ENCODE measurements around the gene FBXL17. TPM values are rescaled to one million over a fixed set of nuclear protein-coding genes. Genes with fewer than 3 reads are reported as not detected.

The FBXL17 gene
- polyA plus RNA-seq, 1 of the 3 experiments (the other 2 are of a cell fraction) = 4.4 TPM

- H3F3A ChIP-seq (replicated peaks; ENCODE audit: insufficient read depth) = no peaks in the 10 kb centered on the region
- TF ChIP-seq TEAD4 (IDR thresholded peaks at IDR 0.05; ENCODE audit: borderline replicate concordance, insufficient read depth) (no peak), ELF1 (IDR thresholded peaks at IDR 0.05) (no peak), RAD21 (IDR thresholded peaks at IDR 0.05; ENCODE audit: low read length) (no peak), FOXM1 (IDR thresholded peaks at IDR 0.05; ENCODE audit: low read depth) (no peak), CHD2 (IDR thresholded peaks at IDR 0.05; ENCODE audit: low read length, partially characterized antibody) (no peak), POLR2AphosphoS5 (IDR thresholded peaks at IDR 0.05; ENCODE audit: low read depth, low read length) (no peak), RCOR1 (IDR thresholded peaks at IDR 0.05; ENCODE audit: low read length) (no peak), EZH2phosphoT487 (IDR thresholded peaks at IDR 0.05; ENCODE audit: borderline replicate concordance, low read depth) (no peak), FOSL2 (IDR thresholded peaks at IDR 0.05; ENCODE audit: borderline replicate concordance, low read depth) (no peak), PBX3 (IDR thresholded peaks at IDR 0.05) (no peak), REST (IDR thresholded peaks at IDR 0.05; ENCODE audit: low read depth, low read length) (no peak)
- ChIA-PET CTCF (no interaction called here), POLR2A (no interaction called here)
- H3K4me2 ChIP-seq = no peak overlapping the region
- H3K27me3 ChIP-seq (ENCODE audit: insufficient read depth) = no peaks in the 10 kb centered on the region
- 72% methylated on average over 10 of the region's 10 CpGs for WGBS (ENCODE audit: low lambda C conversion rate)
- H3K9me2 ChIP-seq = no peaks in the 10 kb centered on the region
- H3K9ac ChIP-seq = no peak overlapping the region
- no peak overlapping the region for H2AFZ ChIP-seq (ENCODE audit: low read depth)
- peaks cover 0 to 5% of the 10 kb centered on the region in 2 experiments; a peak in 1 of 4 replicates for H3K4me1 ChIP-seq (ENCODE audit: control insufficient read depth in 1 of 2, insufficient read depth in 2 of 2, low read depth in 1 of 2, low read length in 1 of 2)
- no peak overlapping the region for H3K4me3 ChIP-seq (ENCODE audit: low read depth in 2 of 2, low read length in 1 of 2)
- DNase-seq = no peak
- no peaks in the 10 kb centered on the region for H3K79me2 ChIP-seq (ENCODE audit: insufficient read depth)
- no peaks in the 10 kb centered on the region for H3K36me3 ChIP-seq (replicated peaks in 1 of 2; ENCODE audit: control insufficient read depth in 1 of 2, insufficient read depth in 2 of 2, low read length in 1 of 2)
- H4K20me1 ChIP-seq (ENCODE audit: insufficient read depth) = no peaks in the 10 kb centered on the region
- H3K9me3 ChIP-seq = no peaks in the 10 kb centered on the region
- H3K27ac ChIP-seq (ENCODE audit: low read depth in 2 of 2, low read length in 1 of 2) = no peak overlapping the region
Observed at GRCh38 chr5:107815109-107815508, 566.8 kb downstream of the FBXL17 start.

- 81% methylated on average over 7 of the region's 7 CpGs for WGBS (ENCODE audit: low lambda C conversion rate)
- Histone ChIP-seq H3K9ac (no peak overlapping the region), H3K27ac (ENCODE audit: low read depth in 2 of 2, low read length in 1 of 2) (no peak overlapping the region), H3K4me1 (ENCODE audit: control insufficient read depth in 1 of 2, insufficient read depth in 2 of 2, low read depth in 1 of 2, low read length in 1 of 2) (peaks cover 0 to 6% of the 10 kb centered on the region in 2 experiments; a peak in 1 of 4 replicates), H3K36me3 (replicated peaks in 1 of 2; ENCODE audit: control insufficient read depth in 1 of 2, insufficient read depth in 2 of 2, low read length in 1 of 2) (no peaks in the 10 kb centered on the region), H3K9me3 (no peaks in the 10 kb centered on the region), H3F3A (replicated peaks; ENCODE audit: insufficient read depth) (no peaks in the 10 kb centered on the region), H3K9me2 (no peaks in the 10 kb centered on the region), H3K4me2 (no peak overlapping the region), H3K4me3 (ENCODE audit: low read depth in 2 of 2, low read length in 1 of 2) (no peak overlapping the region), H3K27me3 (ENCODE audit: insufficient read depth) (no peaks in the 10 kb centered on the region), H3K79me2 (ENCODE audit: insufficient read depth) (no peaks in the 10 kb centered on the region), H2AFZ (ENCODE audit: low read depth) (no peak overlapping the region), H4K20me1 (ENCODE audit: insufficient read depth) (no peaks in the 10 kb centered on the region)
- CTCF ChIA-PET = no interaction called here
- POLR2A ChIA-PET = no interaction called here
- no peak for DNase-seq
- no peak for TF ChIP-seq YY1 (IDR thresholded peaks at IDR 0.05; ENCODE audit: low read depth)
- no peak for TF ChIP-seq SIN3A (IDR thresholded peaks at IDR 0.05; ENCODE audit: borderline replicate concordance, low read depth, low read length)
- no peak for TF ChIP-seq NRF1 (IDR thresholded peaks at IDR 0.05; ENCODE audit: low read depth, low read length)
- TF ChIP-seq MAX (IDR thresholded peaks at IDR 0.05; ENCODE audit: low read depth) = no peak
- no peak for TF ChIP-seq TEAD4 (IDR thresholded peaks at IDR 0.05; ENCODE audit: borderline replicate concordance, insufficient read depth)
- no peak for TF ChIP-seq RCOR1 (IDR thresholded peaks at IDR 0.05; ENCODE audit: low read length)
- no peak for TF ChIP-seq TCF12 (IDR thresholded peaks at IDR 0.05)
- no peak for TF ChIP-seq RFX5 (IDR thresholded peaks at IDR 0.05; ENCODE audit: low read length)
- no peak for TF ChIP-seq SMC3 (IDR thresholded peaks at IDR 0.05; ENCODE audit: low read depth, low read length)
- no peak for TF ChIP-seq NFIC (IDR thresholded peaks at IDR 0.05; ENCODE audit: borderline replicate concordance)
- no peak for TF ChIP-seq JUND (IDR thresholded peaks at IDR 0.05)
- no peak for TF ChIP-seq ZBTB33 (IDR thresholded peaks at IDR 0.05; ENCODE audit: borderline replicate concordance, low read depth)
- no peak for TF ChIP-seq MEF2A (IDR thresholded peaks at IDR 0.05; ENCODE audit: borderline replicate concordance, low read depth)
Observed at GRCh38 chr5:107814183-107814827, 567.6 kb downstream of the FBXL17 start.

Measured in SK-N-SH (cell line).